Adrenal gland (tissue), 5 donors: Measurements from ENCODE around the gene PHC2.

Source experiments
- CTCF ChIP-seq, 6 experiments: fragments of 450-650 bp in 4 of 6; fragments of 200-600 bp in 2 of 6; sonication (generic) in 1 of 6; IDR thresholded peaks; 1 replicate in 5 of 6; 2 replicates in 1 of 6; pipeline versions ENCODE4 v1.5.1 to v1.8.0; 2016 to 2021; ENCODE audit warnings: antibody characterized with exemption in 6 of 6, mild to moderate bottlenecking in 2 of 6, moderate library complexity in 1 of 6
- POLR2A ChIP-seq, 2 donors: fragments of 450-650 bp; IDR thresholded peaks; one replicate each; pipeline ENCODE4 v1.6.1; 2017; ENCODE audit warnings: antibody characterized with exemption in 2 of 2, mild to moderate bottlenecking in 2 of 2, moderate library complexity in 1 of 2
- donor health status: DM: no; HTN: no; CAD: no.

- TF ChIP-seq CTCF (IDR thresholded peaks at IDR 0.05): no peak
- TF ChIP-seq POLR2A (IDR thresholded peaks at IDR 0.05): no peak
Observed at GRCh38 chr1:33307494-33307864, 123.4 kb downstream of the PHC2 start.
